Ovary (tissue), 9 donors: ENCODE data around the gene USP2. TPM values are rescaled to one million over a fixed set of nuclear protein-coding genes. Genes with fewer than 3 reads are reported as not detected.

ENCODE experiments used
- DNase-seq, 5 donors: peaks; one replicate each; pipeline ENCODE4 v3.0.0-alpha.2; 2019 to 2020
- H3K27ac ChIP-seq, 2 donors: fragments of 200-600 bp; one replicate each; pipeline versions ENCODE4 v1.5.1 to v1.8.0; 2019 to 2022
- H3K27me3 ChIP-seq: fragments of 200-600 bp; one replicate; pipeline ENCODE4 v1.8.0; 2022
- H3K36me3 ChIP-seq: fragments of 200-600 bp; sonication (generic); one replicate; pipeline ENCODE4 v1.5.1; 2019
- H3K4me1 ChIP-seq: one replicate; pipeline ENCODE4 v1.8.1; 2013; ENCODE audit warnings: mild to moderate bottlenecking, moderate library complexity; ENCODE audit not compliant: insufficient read depth
- H3K4me3 ChIP-seq: fragments of 200-600 bp; sonication (generic); one replicate; pipeline ENCODE4 v1.5.1; 2017
- H3K9me3 ChIP-seq, 2 donors: fragments of 200-600 bp in 1 of 2; sonication (generic) in 1 of 2; one replicate each; pipeline versions ENCODE4 v1.5.1 to v1.8.1; 2013 to 2019; ENCODE audit warnings: mild to moderate bottlenecking in 1 of 2, moderate library complexity in 1 of 2
- EP300 ChIP-seq: sonication (generic); formaldehyde crosslinking; IDR thresholded peaks from one replicate; pipeline ENCODE4 v1.6.1; 2017; ENCODE audit warnings: antibody characterized with exemption
- POLR2A ChIP-seq: fragments of 450-650 bp; IDR thresholded peaks from one replicate; pipeline ENCODE4 v1.6.1; 2017; ENCODE audit warnings: antibody characterized with exemption, mild to moderate bottlenecking, moderate library complexity
- WGBS, 3 donors: extraction: QIAGEN DNeasy Blood & Tissue Kit in 1 of 3; methylation state at CpG; one replicate each; pipeline versions ENCODE4 v1.1.5 to v1.1.7; 2013 to 2017; 5-methylcytosine and 5-hydroxymethylcytosine counted together
- intact Hi-C, 4 donors: fragments of 100-400 bp; cut with DNase I; formaldehyde crosslinking; loops; one replicate each; pipeline versions ENCODE4 v1.11.0 to v1.15.1; 2022 to 2023
- polyA plus RNA-seq, 2 donors: library from polyadenylated mRNA; stranded (reverse); fragments of 200-250 nt in 1 of 2; fragments of 350-450 nt in 1 of 2; fragmentation: Illumina TruSeq in 1 of 2; extraction: RNeasy Lipid Tissue Mini Kit (QIAGEN cat#74804) in 1 of 2; gene quantifications; one replicate each; pipeline ENCODE4 v1.2.3, GENCODE V29; 2013 to 2014
- total RNA-seq, 7 donors: library from RNA; depleted of rRNA in 2 of 7; stranded (reverse); fragments of >200 nt in 2 of 7; fragmentation: NEBNext Ultra II Directional in 3 of 7; extraction: Animal tissue kit (Norgen Biotek cat#: 25700) in 3 of 7; gene quantifications; one replicate each; pipeline versions ENCODE4 v1.1.0 to v1.2.4, GENCODE V29; 2016 to 2023
- TF ChIP-seq, protein P1 (sequence below), 3 donors: fragments of 450-650 bp in 2 of 3; fragments of 200-600 bp in 1 of 3; IDR thresholded peaks; one replicate each; pipeline versions ENCODE4 v1.5.1 to v1.8.0; 2016 to 2022; ENCODE audit warnings: antibody characterized with exemption in 3 of 3, mild to moderate bottlenecking in 1 of 3
- donor health status: DM: no; HTN: no; CAD: no; lungs with moderate emphysema.
- donor health status: DM: no; HTN: no; CAD: no.
- donor health status: Bipolar disorder and iron deficiency.
- donor health status: DM: yes; HTN: yes; CAD: no.
- donor health status: DM: no; HTN: no; CAD: no.
- donor health status: DM: yes; HTN: yes; CAD: no.

The USP2 gene
- total and polyA plus RNA-seq, 9 donors = 1.0 to 16.9 (median 4.0) TPM

DNA sequence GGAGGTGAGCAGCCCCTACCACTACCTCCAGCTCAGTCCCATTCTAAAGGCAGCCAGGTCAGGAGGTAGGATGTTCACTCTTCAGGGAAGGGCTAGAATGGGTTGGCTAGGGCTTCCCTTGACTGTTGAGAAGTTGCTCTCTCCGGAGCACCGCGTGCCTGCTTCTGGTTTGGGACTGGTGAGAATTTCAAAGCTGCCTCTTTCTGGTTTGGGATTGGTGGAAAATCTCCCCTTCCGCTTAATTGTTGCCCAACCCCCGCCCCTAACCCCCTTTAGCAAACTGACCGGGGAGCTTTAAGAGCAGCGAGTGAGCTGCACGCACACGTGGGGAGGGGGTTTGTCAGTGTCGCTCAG is 686 bp downstream of the USP2 start:
- no peaks in the 10 kb centered on the region for H3K36me3 ChIP-seq
- no peaks in the 10 kb centered on the region for H3K27me3 ChIP-seq
- H3K4me1 ChIP-seq = peaks cover 10% of the 10 kb centered on the region
- H3K27ac ChIP-seq = no peak overlapping the region
- TF ChIP-seq, protein P1, sequence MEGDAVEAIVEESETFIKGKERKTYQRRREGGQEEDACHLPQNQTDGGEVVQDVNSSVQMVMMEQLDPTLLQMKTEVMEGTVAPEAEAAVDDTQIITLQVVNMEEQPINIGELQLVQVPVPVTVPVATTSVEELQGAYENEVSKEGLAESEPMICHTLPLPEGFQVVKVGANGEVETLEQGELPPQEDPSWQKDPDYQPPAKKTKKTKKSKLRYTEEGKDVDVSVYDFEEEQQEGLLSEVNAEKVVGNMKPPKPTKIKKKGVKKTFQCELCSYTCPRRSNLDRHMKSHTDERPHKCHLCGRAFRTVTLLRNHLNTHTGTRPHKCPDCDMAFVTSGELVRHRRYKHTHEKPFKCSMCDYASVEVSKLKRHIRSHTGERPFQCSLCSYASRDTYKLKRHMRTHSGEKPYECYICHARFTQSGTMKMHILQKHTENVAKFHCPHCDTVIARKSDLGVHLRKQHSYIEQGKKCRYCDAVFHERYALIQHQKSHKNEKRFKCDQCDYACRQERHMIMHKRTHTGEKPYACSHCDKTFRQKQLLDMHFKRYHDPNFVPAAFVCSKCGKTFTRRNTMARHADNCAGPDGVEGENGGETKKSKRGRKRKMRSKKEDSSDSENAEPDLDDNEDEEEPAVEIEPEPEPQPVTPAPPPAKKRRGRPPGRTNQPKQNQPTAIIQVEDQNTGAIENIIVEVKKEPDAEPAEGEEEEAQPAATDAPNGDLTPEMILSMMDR (IDR thresholded peaks at IDR 0.05) = no peak
- TF ChIP-seq POLR2A (no peak), EP300 (no peak)
- 2 to 13% (median 2%) methylated on average over 10 of the region's 10 CpGs for WGBS, 3 donors
- no peaks in the 10 kb centered on the region for H3K9me3 ChIP-seq
- peak in 2 of 5 donors; percentile 45 to 46 for DNase-seq
- intact Hi-C loops = no loop called here
- peak overlapping the region; percentile 38 for H3K4me3 ChIP-seq

DNA sequence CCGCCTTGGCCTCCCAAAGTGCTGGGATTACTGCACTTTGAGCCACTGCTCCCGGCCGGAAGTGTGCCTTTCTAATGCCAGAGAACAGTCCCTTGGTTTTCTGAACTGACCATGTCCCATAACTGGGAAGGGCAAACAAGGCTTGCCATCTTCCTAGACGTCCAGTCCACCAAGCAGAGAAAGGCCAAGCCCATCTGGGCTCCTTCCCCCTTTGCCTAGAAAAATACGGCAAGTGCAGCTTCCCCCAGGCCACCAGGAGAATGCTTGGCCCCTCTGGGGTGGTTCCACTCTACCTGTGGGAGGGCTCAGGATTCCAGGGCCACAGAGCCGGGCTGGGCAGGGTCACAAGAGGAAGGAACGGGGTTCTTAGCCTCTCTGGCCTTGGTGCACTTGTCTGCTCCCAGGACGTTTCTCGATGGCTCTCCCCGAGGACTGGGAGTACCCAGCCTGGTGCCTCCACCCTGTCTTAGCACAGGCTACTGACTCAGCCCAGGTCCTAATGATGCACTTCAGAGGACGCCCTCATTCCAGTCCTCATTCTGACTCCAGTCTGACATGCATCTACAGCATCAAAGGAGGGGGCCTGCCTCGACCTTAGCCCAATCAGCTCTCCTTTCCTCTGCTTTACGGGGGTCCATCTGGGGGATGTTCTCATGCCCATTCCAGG is 1.2 kb downstream of the USP2 start:
- intact Hi-C loops = no loop called here
- no peaks in the 10 kb centered on the region for H3K36me3 ChIP-seq
- peaks cover 10% of the 10 kb centered on the region for H3K4me1 ChIP-seq
- H3K27me3 ChIP-seq = no peaks in the 10 kb centered on the region
- DNase-seq = peak in 2 of 5 donors; percentile 37 to 38
- no peaks in the 10 kb centered on the region for H3K9me3 ChIP-seq
- H3K27ac ChIP-seq = no peak overlapping the region
- TF ChIP-seq, protein P1 (IDR thresholded peaks at IDR 0.05) = no peak
- TF ChIP-seq POLR2A (no peak), EP300 (no peak)
- no peak overlapping the region for H3K4me3 ChIP-seq
- WGBS, 3 donors = 69 to 79% (median 73%) methylated on average over 12 to 13 of the region's 13 CpGs

DNA sequence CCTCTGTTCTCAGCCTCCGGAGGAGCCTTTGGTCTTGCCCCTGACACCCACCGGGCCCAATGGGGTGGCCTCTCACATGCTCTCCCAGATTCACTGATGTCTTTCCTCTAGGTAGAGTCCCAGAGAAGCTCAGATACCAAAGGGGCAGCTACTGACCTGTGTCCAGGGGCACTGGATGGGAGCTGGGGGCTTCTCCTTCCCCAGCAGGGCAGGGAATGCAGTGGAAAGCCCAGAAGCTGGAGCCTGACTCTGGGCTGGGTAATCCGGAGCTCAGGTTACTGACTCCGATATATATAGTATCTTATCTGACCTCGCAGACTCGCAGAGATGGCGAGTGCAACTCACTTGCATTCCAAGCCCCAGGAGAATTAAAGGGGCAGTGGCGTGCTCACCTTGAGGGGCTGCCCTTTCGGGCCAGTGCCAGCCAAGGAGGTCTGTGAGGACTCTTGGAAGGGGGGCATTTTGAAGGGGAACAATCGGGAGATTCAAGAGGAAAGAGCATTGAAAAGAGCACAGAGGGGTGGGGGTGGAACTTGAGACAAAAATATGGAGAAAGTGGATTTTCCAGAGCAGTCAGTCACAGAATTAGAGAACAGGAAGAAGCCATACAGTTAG is 2.5 kb downstream of the USP2 start:
- TF ChIP-seq, protein P1 (IDR thresholded peaks at IDR 0.05) = no peak
- TF ChIP-seq POLR2A = no peak
- TF ChIP-seq EP300 = no peak
- intact Hi-C loops = no loop called here
- DNase-seq = no peak
- no peaks in the 10 kb centered on the region for H3K27me3 ChIP-seq
- no peak overlapping the region for H3K27ac ChIP-seq
- no peak overlapping the region for H3K4me3 ChIP-seq
- 52 to 65% (median 53%) methylated on average over 10 of the region's 10 CpGs for WGBS, 3 donors
- no peaks in the 10 kb centered on the region for H3K9me3 ChIP-seq
- H3K4me1 ChIP-seq = peaks cover 10% of the 10 kb centered on the region
- no peaks in the 10 kb centered on the region for H3K36me3 ChIP-seq

DNA sequence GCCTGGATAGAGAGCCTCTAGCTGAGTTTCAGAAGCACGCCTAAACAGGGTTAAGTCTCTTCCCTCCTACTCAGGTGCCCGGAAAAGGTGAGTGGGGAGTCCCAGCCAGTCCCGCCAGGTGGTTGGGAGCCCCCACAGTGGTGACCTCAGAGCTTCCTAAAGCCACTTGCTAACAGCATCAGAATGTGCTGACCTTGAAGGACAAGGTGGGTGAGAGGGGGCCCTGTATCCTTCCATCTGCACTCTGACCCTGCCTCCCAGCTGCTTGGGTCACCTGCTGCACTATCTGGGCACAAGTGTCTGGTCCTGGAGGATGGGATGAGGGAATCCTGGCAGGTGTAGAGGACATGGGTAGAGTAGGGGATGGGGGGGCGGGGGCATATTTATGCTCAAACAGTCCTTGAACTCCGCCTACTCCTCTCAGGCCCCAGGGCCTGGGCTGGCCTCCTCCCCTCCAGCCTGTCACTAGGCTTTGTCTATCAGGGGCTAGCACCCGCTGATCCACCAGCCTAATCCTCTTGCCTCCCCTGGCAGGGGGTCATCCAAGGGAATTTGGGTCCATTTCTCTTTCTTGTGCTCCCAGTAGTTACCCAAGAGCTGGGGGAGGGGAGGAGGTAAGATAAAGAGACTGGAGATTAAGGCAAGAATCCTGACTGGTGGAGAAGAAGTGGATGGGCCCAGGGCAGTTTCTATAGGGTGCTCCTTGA is 3.4 kb downstream of the USP2 start:
- Histone ChIP-seq H3K36me3 (no peaks in the 10 kb centered on the region), H3K27ac (peak overlapping the region in 1 of 2 donors; percentile 18), H3K27me3 (no peaks in the 10 kb centered on the region), H3K9me3 (no peaks in the 10 kb centered on the region), H3K4me3 (no peak overlapping the region), H3K4me1 (peaks cover 10% of the 10 kb centered on the region)
- no peak for TF ChIP-seq EP300
- TF ChIP-seq, protein P1 (IDR thresholded peaks at IDR 0.05) = no peak
- intact Hi-C loops = no loop called here
- whole genome bisulfite sequencing, 3 donors = 71 to 76% (median 74%) methylated on average over 6 of the region's 6 CpGs
- peak in 1 of 5 donors; percentile 19 for DNase-seq
